Measurements from ENCODE around the gene BMPR1A.
A peak's percentile ranks its signal among the peaks of the same experiment; 100 is the strongest.

The BMPR1A gene

DNA sequence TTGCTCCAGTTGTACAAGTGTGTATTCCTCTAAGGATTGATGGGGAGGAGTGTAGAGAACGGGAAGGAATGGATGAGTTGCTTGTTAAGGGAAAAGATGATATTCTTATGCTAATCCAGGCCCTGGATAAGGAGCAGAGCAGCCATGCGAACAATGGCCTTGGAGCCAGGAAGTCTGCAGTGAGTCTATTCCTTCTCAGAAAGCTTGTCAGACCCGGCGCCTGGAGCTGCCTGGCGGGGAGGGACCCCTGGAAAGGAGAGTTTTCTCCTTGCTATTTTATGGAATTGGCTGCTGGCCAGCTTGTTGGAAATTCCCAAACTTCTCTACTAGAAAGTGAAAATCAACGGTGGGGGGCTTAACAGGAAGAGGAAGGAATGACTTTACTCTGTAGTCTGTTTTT is 111.9 kb downstream of the BMPR1A start:
- Histone ChIP-seq H3K4me3 (replicated peaks; ENCODE audit: insufficient read depth, low read length) (no peak overlapping the region), H3K27ac (replicated peaks) (no peak overlapping the region), H3K27me3 (ENCODE audit: insufficient read depth, poor library complexity, severe bottlenecking) (no peaks in the 10 kb centered on the region)
- TF ChIP-seq, protein P1, sequence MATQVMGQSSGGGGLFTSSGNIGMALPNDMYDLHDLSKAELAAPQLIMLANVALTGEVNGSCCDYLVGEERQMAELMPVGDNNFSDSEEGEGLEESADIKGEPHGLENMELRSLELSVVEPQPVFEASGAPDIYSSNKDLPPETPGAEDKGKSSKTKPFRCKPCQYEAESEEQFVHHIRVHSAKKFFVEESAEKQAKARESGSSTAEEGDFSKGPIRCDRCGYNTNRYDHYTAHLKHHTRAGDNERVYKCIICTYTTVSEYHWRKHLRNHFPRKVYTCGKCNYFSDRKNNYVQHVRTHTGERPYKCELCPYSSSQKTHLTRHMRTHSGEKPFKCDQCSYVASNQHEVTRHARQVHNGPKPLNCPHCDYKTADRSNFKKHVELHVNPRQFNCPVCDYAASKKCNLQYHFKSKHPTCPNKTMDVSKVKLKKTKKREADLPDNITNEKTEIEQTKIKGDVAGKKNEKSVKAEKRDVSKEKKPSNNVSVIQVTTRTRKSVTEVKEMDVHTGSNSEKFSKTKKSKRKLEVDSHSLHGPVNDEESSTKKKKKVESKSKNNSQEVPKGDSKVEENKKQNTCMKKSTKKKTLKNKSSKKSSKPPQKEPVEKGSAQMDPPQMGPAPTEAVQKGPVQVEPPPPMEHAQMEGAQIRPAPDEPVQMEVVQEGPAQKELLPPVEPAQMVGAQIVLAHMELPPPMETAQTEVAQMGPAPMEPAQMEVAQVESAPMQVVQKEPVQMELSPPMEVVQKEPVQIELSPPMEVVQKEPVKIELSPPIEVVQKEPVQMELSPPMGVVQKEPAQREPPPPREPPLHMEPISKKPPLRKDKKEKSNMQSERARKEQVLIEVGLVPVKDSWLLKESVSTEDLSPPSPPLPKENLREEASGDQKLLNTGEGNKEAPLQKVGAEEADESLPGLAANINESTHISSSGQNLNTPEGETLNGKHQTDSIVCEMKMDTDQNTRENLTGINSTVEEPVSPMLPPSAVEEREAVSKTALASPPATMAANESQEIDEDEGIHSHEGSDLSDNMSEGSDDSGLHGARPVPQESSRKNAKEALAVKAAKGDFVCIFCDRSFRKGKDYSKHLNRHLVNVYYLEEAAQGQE (IDR thresholded peaks at IDR 0.05; ENCODE audit: insufficient replicate concordance, low read depth) = no peak
- TF ChIP-seq, protein P2, sequence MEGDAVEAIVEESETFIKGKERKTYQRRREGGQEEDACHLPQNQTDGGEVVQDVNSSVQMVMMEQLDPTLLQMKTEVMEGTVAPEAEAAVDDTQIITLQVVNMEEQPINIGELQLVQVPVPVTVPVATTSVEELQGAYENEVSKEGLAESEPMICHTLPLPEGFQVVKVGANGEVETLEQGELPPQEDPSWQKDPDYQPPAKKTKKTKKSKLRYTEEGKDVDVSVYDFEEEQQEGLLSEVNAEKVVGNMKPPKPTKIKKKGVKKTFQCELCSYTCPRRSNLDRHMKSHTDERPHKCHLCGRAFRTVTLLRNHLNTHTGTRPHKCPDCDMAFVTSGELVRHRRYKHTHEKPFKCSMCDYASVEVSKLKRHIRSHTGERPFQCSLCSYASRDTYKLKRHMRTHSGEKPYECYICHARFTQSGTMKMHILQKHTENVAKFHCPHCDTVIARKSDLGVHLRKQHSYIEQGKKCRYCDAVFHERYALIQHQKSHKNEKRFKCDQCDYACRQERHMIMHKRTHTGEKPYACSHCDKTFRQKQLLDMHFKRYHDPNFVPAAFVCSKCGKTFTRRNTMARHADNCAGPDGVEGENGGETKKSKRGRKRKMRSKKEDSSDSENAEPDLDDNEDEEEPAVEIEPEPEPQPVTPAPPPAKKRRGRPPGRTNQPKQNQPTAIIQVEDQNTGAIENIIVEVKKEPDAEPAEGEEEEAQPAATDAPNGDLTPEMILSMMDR (IDR thresholded peaks at IDR 0.05; ENCODE audit: insufficient read depth, low read length) = no peak
- no peak for TF ChIP-seq GABPA (IDR thresholded peaks at IDR 0.05; ENCODE audit: low read depth)
- no peak for TF ChIP-seq POLR2AphosphoS5 (IDR thresholded peaks at IDR 0.05; ENCODE audit: low read depth)
- TF ChIP-seq SPI1 (IDR thresholded peaks at IDR 0.05; ENCODE audit: borderline replicate concordance, low read depth) = no peak
- DNase-seq (ENCODE audit: low read depth in 1 of 2, low spot score in 1 of 2) = no peak

DNA sequence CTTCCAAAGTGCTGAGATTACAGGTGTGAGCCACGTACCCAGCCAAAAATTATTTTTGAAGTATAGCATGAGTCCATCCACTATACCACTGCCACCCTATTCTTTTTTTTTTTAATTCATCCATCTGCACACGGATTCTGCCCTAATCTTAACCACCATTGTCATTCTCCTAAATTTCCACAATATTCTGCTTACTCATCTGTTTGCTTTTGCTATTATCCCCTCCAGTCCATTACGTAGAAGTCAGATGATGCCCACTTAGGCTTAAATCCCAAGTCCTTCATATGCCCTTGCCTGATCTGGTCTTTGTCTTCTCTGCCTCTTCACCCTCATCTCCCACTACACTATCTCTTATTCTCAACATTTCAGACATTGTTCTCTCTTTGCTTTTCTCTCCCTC is 114.3 kb downstream of the BMPR1A start:
- Histone ChIP-seq H3K27ac (replicated peaks) (no peak overlapping the region), H3K4me3 (replicated peaks; ENCODE audit: insufficient read depth, low read length) (no peak overlapping the region), H3K27me3 (ENCODE audit: insufficient read depth, poor library complexity, severe bottlenecking) (no peaks in the 10 kb centered on the region)
- TF ChIP-seq SPI1 (IDR thresholded peaks at IDR 0.05; ENCODE audit: borderline replicate concordance, low read depth) = no peak
- no peak for DNase-seq (ENCODE audit: low read depth in 1 of 2, low spot score in 1 of 2)

DNA sequence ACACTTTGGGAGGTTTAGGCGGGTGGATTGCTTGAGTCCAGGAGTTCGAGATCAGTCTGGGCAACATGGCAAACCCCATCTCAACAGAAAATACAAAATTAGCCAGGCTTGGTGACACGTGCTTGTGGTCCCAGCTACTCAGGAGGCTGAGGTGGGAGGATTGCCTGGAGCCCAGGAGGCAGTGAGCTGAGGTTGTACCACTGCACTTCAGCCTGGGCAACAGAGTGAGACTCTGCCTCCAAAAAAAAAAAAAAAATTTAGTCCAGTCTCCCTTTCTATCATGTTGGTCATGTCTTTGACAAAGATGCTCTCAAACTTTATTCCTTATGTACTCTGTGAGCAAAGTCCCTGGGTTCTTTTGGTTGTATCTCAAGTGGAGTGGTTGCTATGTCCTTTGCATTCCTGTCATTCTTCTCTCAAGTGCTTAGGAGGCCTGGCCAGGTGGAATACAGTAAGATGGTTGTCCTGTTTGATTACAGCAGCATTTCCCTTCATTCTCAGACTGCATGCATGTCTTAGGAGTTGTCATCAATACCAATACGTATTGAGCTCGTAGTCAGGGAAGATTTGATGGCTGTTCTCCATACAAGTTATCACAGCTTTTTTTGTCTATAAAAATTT is 115.3 kb downstream of the BMPR1A start:
- TF ChIP-seq, protein P1 (IDR thresholded peaks at IDR 0.05; ENCODE audit: insufficient replicate concordance, low read depth) = no peak
- no peak for TF ChIP-seq SPI1 (IDR thresholded peaks at IDR 0.05; ENCODE audit: borderline replicate concordance, low read depth)
- TF ChIP-seq, protein P2 (IDR thresholded peaks at IDR 0.05; ENCODE audit: insufficient read depth, low read length) = no peak
- TF ChIP-seq POLR2AphosphoS5 (IDR thresholded peaks at IDR 0.05; ENCODE audit: low read depth) = no peak
- no peak for TF ChIP-seq GABPA (IDR thresholded peaks at IDR 0.05; ENCODE audit: low read depth)
- Histone ChIP-seq H3K27me3 (ENCODE audit: insufficient read depth, poor library complexity, severe bottlenecking) (no peaks in the 10 kb centered on the region), H3K4me3 (replicated peaks; ENCODE audit: insufficient read depth, low read length) (no peak overlapping the region), H3K27ac (replicated peaks) (no peak overlapping the region)
- no peak for DNase-seq (ENCODE audit: low read depth in 1 of 2, low spot score in 1 of 2)

DNA sequence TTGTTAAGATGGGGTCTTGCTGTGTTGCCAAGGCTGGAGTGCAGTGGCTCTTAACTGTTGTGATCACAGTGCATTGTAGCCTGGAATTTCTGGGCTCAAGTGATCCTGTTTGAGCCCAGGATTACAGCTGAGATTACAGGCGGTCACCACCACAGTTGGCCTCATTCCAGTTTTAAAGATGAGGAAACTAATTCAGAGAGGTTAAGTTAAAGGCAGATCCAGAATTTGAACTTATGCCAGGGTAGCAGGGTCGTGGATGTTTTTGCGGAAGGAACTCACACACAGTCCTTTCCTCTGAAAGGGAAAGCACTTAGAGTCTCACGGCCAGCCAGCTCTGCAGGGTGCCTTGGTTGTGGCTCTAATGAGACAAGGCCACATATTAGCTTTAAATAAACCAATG is 116.3 kb downstream of the BMPR1A start:
- DNase-seq (ENCODE audit: low read depth in 1 of 2, low spot score in 1 of 2) = peak in 1 of 2 experiments; percentile 48
- no peak overlapping the region for H3K4me3 ChIP-seq (replicated peaks; ENCODE audit: insufficient read depth, low read length)
- H3K27ac ChIP-seq (replicated peaks) = no peak overlapping the region
- H3K27me3 ChIP-seq (ENCODE audit: insufficient read depth, poor library complexity, severe bottlenecking) = no peaks in the 10 kb centered on the region
- TF ChIP-seq POLR2AphosphoS5 (IDR thresholded peaks at IDR 0.05; ENCODE audit: low read depth) (0 out of 2 replicates have a peak, but pooled peaks have one; percentile 16), GABPA (IDR thresholded peaks at IDR 0.05; ENCODE audit: low read depth) (no peak)

DNA sequence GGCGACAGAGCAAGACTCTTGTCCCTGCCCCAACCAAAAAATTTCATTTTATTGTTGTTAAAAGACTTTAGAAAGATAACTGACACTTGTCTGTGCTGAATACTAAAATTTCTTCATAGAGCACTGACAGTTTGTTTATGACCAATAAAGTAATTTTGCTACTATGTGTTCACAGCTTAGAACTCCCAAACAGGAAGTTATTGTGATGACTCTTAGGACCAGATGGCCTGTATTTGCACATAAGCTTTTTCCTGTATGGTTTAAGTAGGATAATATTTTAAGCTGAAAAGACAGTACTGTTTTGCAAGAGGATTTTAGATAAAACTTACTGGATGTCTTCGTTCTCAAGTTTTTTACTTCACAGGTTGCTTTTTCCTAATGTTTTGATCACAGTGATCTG is 120.3 kb downstream of the BMPR1A start:
- peak overlapping the region; percentile 41 for H3K27ac ChIP-seq (replicated peaks)
- no peak for TF ChIP-seq SPI1 (IDR thresholded peaks at IDR 0.05; ENCODE audit: borderline replicate concordance, low read depth)
- TF ChIP-seq POLR2AphosphoS5 (IDR thresholded peaks at IDR 0.05; ENCODE audit: low read depth) = peak; percentile 29; the same call in 1 of the 2 replicates
- DNase-seq (ENCODE audit: low read depth in 1 of 2, low spot score in 1 of 2) = peak in 1 of 2 experiments; percentile 23
- H3K27me3 ChIP-seq (ENCODE audit: insufficient read depth, poor library complexity, severe bottlenecking) = no peaks in the 10 kb centered on the region
- H3K4me3 ChIP-seq (replicated peaks; ENCODE audit: insufficient read depth, low read length) = no peak overlapping the region
